Measurements from ENCODE around the gene ANKRD34B. TPM values are rescaled to one million over a fixed set of nuclear protein-coding genes. Genes with fewer than 3 reads are reported as not detected.

ANKRD34B gene
- total RNA-seq, 1 experiment from 2014 or later: not detected

GRCh38 chr5:80569086-80569960 is 757 bp downstream of the ANKRD34B start:
- no peak for DNase-seq (ENCODE audit: low read depth)

- DNase-seq (ENCODE audit: low read depth): no peak
These were observed 1.8 kb downstream of the ANKRD34B start for GRCh38 chr5:80568251-80568650.

DNA sequence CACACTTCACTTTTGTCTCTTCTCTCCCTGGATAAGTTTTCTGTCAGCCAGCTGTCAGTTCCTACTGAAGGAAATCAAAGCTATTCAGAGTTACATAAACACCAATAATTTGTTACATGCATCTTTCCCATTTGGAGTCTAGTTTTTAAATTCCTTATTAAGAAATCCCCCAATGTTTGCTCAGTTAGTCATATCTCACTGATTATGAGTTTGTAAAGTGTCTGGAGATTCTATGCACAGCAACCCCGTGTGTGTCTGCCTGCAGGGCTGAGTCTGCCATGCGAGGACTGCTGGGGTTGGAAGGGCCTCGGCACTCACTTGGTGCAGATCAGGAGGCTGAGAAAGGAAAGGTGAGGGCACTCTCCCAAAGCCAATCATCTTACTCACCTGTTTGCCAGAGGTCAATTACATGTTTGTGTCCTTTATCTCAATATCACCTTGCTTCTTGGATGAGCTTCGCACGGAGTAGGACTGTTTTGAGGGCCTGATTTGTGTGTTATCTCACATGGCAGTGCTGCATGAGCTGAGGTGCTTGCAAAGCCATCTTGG is 3.3 kb downstream of the ANKRD34B start:
- DNase-seq (ENCODE audit: low read depth): no peak

- DNase-seq (ENCODE audit: low read depth): peak; percentile 25
These were observed 4.8 kb downstream of the ANKRD34B start for GRCh38 chr5:80565330-80565729.

GRCh38 chr5:80559244-80559643 is 10.8 kb downstream of the ANKRD34B start:
- DNase-seq (ENCODE audit: low read depth): no peak

GRCh38 chr5:80555099-80555498 is 15.0 kb downstream of the ANKRD34B start:
- DNase-seq (ENCODE audit: low read depth): no peak

DNA sequence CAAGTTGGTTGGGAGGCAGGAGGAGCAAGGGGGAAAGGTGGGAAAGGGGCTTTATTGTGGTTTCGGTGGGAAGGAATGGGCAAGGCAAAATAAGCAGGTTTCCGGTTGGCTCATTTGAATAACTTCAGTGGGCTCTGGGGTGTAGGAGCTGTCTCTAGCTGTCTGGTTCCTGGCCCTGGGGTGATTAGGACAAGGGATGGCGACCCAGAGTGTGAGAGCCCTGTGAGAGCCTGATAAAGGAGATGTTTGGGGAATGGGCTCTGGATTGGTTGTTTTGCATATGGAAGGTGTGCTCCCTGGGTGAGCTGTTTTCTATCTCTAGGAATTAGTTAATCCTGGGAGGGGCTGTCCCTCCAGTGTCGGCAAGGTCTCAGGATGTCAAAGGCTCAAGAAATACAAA is 15.4 kb downstream of the ANKRD34B start:
- DNase-seq (ENCODE audit: low read depth): no peak

GRCh38 chr5:80541392-80541791 is 28.7 kb downstream of the ANKRD34B start:
- DNase-seq (ENCODE audit: low read depth): peak; percentile 3

GRCh38 chr5:80540691-80541090 is 29.4 kb downstream of the ANKRD34B start:
- no peak for DNase-seq (ENCODE audit: low read depth)

- peak; percentile 89 for DNase-seq (ENCODE audit: low read depth)
These were observed 53.3 kb downstream of the ANKRD34B start for GRCh38 chr5:80516826-80517225.

DNA sequence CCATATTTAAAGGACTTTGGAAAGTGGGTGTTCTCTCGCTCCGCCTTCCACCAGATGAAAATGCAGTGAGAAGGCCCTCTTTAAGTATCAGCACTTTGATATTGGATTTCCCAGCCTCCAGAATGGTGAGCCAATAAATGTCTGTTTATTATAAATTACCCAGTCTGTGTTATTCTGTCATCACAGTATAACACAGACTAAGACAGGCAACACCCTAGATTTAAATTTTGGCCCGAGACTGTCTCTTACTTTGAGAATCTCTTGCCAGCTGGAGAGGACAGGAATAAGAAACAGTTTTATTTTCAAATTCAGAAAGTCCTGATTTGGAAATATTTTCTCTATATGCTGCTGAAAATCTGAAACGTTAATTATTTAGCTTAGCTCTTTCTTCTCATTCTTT is 60.7 kb downstream of the ANKRD34B start:
- no peak for DNase-seq (ENCODE audit: low read depth)

DNA sequence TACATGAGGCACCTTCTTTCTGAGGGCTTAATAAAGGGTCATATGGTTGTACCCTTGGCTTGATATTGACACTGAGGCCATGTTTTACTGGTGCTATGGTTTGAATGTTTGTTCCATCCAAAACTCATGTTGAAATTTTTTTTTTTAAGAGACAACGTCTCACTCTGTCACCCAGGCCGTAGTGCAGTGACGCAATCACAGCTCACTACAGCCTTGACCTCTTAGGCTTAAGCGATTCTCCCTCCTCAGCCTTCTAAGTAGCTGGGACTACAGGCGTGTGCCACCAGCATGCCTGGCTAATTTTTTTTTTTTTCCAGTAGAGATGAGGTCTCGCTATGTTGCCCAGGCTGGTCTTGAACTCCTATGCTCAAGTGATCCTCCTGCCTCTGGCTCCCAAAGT is 61.2 kb downstream of the ANKRD34B start:
- DNase-seq (ENCODE audit: low read depth): no peak

GRCh38 chr5:80507663-80508062 is 62.4 kb downstream of the ANKRD34B start:
- no peak for DNase-seq (ENCODE audit: low read depth)

Other genes starting within 250 kb of the ANKRD34B start
- 21.9 and 26.9 TPM in 2 replicates for gene ZFYVE16, start 162.2 kb downstream of the ANKRD34B start, total RNA-seq (2014; rRNA removed; shearing (Covaris generic))
- gene FAM151B, start 82.2 kb downstream of the ANKRD34B start, total RNA-seq (2014; rRNA removed; shearing (Covaris generic)): 1.6 TPM in 1 of 2 replicates, not detected in the other
- gene MSH3, start 84.4 kb upstream of the ANKRD34B start, total RNA-seq (2014; rRNA removed; shearing (Covaris generic)): 5.6 and 10.1 TPM in 2 replicates
- gene DHFR, start 84.7 kb upstream of the ANKRD34B start, total RNA-seq (2014; rRNA removed; shearing (Covaris generic)): 77.8 and 80.5 TPM in 2 replicates

Measured in M059J (cell line).